HL-60/S4 treated with retinoic acid at 250 ng/mL for 4 days and 3 days (cell line): ENCODE results near the gene MTA3.
"Not testable (repeated sequence)": the region's sequence is repeated elsewhere in the genome, so short reads cannot be mapped to it uniquely, and the experiment has no call there.

ENCODE experiments used
- in situ Hi-C: fragments of 300-500 bp; cut with MboI; formaldehyde crosslinking; loops from 2 replicates; pipeline ENCODE4 v1.7.0; 2022; ENCODE audit warnings: low sequenced_read_pairs

MTA3 gene

GRCh38 chr2:42606166-42606565, 37.7 kb downstream of the MTA3 start:
- in situ Hi-C loops: not testable (repeated sequence)

GRCh38 chr2:42607101-42607637, 38.7 kb downstream of the MTA3 start:
- in situ Hi-C loops: no loop called here

- in situ Hi-C loops: no loop called here
Measured at GRCh38 chr2:42613281-42614064, 45.0 kb downstream of the MTA3 start.

- in situ Hi-C loops: no loop called here
Measured at GRCh38 chr2:42614838-42615237, 46.4 kb downstream of the MTA3 start.

- in situ Hi-C loops: no loop called here
Measured at GRCh38 chr2:42618116-42618515, 49.7 kb downstream of the MTA3 start.

- in situ Hi-C loops: no loop called here
Measured at GRCh38 chr2:42618972-42619371, 50.5 kb downstream of the MTA3 start.

GRCh38 chr2:42621626-42622025, 53.2 kb downstream of the MTA3 start:
- in situ Hi-C loops: not testable (repeated sequence)

GRCh38 chr2:42622943-42623676, 54.7 kb downstream of the MTA3 start:
- in situ Hi-C loops: no loop called here

- in situ Hi-C loops: no loop called here
Measured at GRCh38 chr2:42624047-42624446, 55.6 kb downstream of the MTA3 start.

GRCh38 chr2:42628024-42628423, 59.6 kb downstream of the MTA3 start:
- in situ Hi-C loops: not testable (repeated sequence)

- in situ Hi-C loops: no loop called here
Measured at GRCh38 chr2:42636934-42637333, 68.5 kb downstream of the MTA3 start.

GRCh38 chr2:42638080-42638784, 69.8 kb downstream of the MTA3 start:
- in situ Hi-C loops: no loop called here

- in situ Hi-C loops: no loop called here
Measured at GRCh38 chr2:42639340-42640077, 71.1 kb downstream of the MTA3 start.

GRCh38 chr2:42640261-42640660, 71.8 kb downstream of the MTA3 start:
- in situ Hi-C loops: no loop called here

GRCh38 chr2:42642371-42642770, 73.9 kb downstream of the MTA3 start:
- in situ Hi-C loops: not testable (repeated sequence)

GRCh38 chr2:42645551-42645950, 77.1 kb downstream of the MTA3 start:
- in situ Hi-C loops: no loop called here

- in situ Hi-C loops: no loop called here
Measured at GRCh38 chr2:42648796-42649195, 80.4 kb downstream of the MTA3 start.

GRCh38 chr2:42651057-42651456, 82.6 kb downstream of the MTA3 start:
- in situ Hi-C loops: no loop called here

- in situ Hi-C loops: no loop called here
Measured at GRCh38 chr2:42652086-42652485, 83.7 kb downstream of the MTA3 start.

- in situ Hi-C loops: no loop called here
Measured at GRCh38 chr2:42653039-42653438, 84.6 kb downstream of the MTA3 start.
